GM23248 (cell line): ENCODE data around the gene CTIF. TPM values are rescaled to one million over a fixed set of nuclear protein-coding genes. Genes with fewer than 3 reads are reported as not detected.
A peak's percentile ranks its signal among the peaks of the same experiment; 100 is the strongest.

Experiments used
- DNase-seq: peaks from one replicate; pipeline ENCODE4 v3.0.0-alpha.2; 2015
- H2AFZ ChIP-seq: fragments of 200-600 bp; sonication (generic); 2 replicates; pipeline ENCODE4 v1.6.1; 2016; ENCODE audit warnings: antibody characterized with exemption
- H3F3A ChIP-seq: fragments of 200-600 bp; sonication (generic); 2 replicates; pipeline ENCODE4 v1.6.1; 2016; ENCODE audit warnings: mild to moderate bottlenecking, antibody characterized with exemption, mixed run types; ENCODE audit not compliant: insufficient read depth
- H3K27ac ChIP-seq: fragments of 200-600 bp; sonication (generic); 2 replicates; pipeline ENCODE4 v1.5.1; 2016; ENCODE audit warnings: mild to moderate bottlenecking
- H3K27me3 ChIP-seq: fragments of 200-600 bp; sonication (generic); replicated peaks from 2 replicates; pipeline ENCODE4 v1.6.1; 2016; ENCODE audit warnings: mild to moderate bottlenecking; ENCODE audit not compliant: insufficient read depth
- H3K36me3 ChIP-seq: fragments of 200-600 bp; sonication (generic); 2 replicates; pipeline ENCODE4 v1.6.1; 2016; ENCODE audit warnings: low read depth, mild to moderate bottlenecking
- H3K4me1 ChIP-seq: fragments of 200-600 bp; sonication (generic); 2 replicates; pipeline ENCODE4 v1.6.1; 2016; ENCODE audit warnings: mild to moderate bottlenecking; ENCODE audit not compliant: insufficient read depth
- H3K4me2 ChIP-seq: fragments of 200-600 bp; sonication (generic); one replicate; pipeline ENCODE4 v1.6.1; 2016; ENCODE audit warnings: mild to moderate bottlenecking; ENCODE audit not compliant: unreplicated experiment
- H3K4me3 ChIP-seq: fragments of 200-600 bp; sonication (generic); 2 replicates; pipeline ENCODE4 v1.5.1; 2016; ENCODE audit warnings: mild to moderate bottlenecking
- H3K79me2 ChIP-seq: fragments of 200-600 bp; sonication (generic); 2 replicates; pipeline ENCODE4 v1.6.1; 2016; ENCODE audit warnings: mild to moderate bottlenecking; ENCODE audit not compliant: insufficient read depth
- H3K9ac ChIP-seq: fragments of 200-600 bp; sonication (generic); 2 replicates; pipeline ENCODE4 v1.6.1; 2016; ENCODE audit warnings: mild to moderate bottlenecking
- H3K9me2 ChIP-seq: fragments of 200-600 bp; sonication (generic); 2 replicates; pipeline ENCODE4 v1.6.1; 2016; ENCODE audit warnings: mixed run types, mild to moderate bottlenecking, moderate library complexity; ENCODE audit not compliant: insufficient read depth
- H3K9me3 ChIP-seq: fragments of 200-600 bp; sonication (generic); one replicate; pipeline ENCODE4 v1.6.1; 2017; ENCODE audit warnings: low read depth
- H4K20me1 ChIP-seq: fragments of 200-600 bp; sonication (generic); 2 replicates; pipeline ENCODE4 v1.6.0; 2016; ENCODE audit not compliant: insufficient read depth
- EZH2 ChIP-seq: fragments of 200-600 bp; sonication (generic); IDR thresholded peaks from 2 replicates; pipeline ENCODE4 v1.6.1; 2018; ENCODE audit warnings: antibody characterized with exemption, mild to moderate bottlenecking; ENCODE audit not compliant: insufficient read depth, poor library complexity, severe bottlenecking
- EZH2phosphoT487 ChIP-seq: fragments of 200-600 bp; sonication (generic); IDR thresholded peaks from 2 replicates; pipeline ENCODE4 v1.6.1; 2018; ENCODE audit warnings: antibody characterized with exemption, moderate library complexity, mild to moderate bottlenecking, low read depth; ENCODE audit not compliant: insufficient read depth
- WGBS, 2 experiments: methylation state at CpG; one replicate each; pipeline ENCODE4 v1.1.6; 2015 to 2017; ENCODE audit warnings: low lambda C conversion rate in 2 of 2, low coverage in 1 of 2; ENCODE audit errors: missing lambda C conversion rate in 2 of 2; 5-methylcytosine and 5-hydroxymethylcytosine counted together
- in situ Hi-C: fragments of 300-500 bp; cut with MboI; formaldehyde crosslinking; loops from 2 replicates; pipeline ENCODE4 v1.15.0; 2020
- polyA plus RNA-seq: library from polyadenylated mRNA; unstranded; fragments of >200 nt; fragmentation: Nextera tagmentation; extraction: Ambion mirVana; gene quantifications from 2 replicates; pipeline ENCODE4 v1.2.1, GENCODE V29; 2016
- total RNA-seq: library from RNA; depleted of rRNA; stranded (reverse); fragments of >200 nt; shearing (Covaris generic); gene quantifications from 2 replicates; pipeline ENCODE4 v1.2.3, GENCODE V29; 2014; rRNA removed

Gene CTIF
- 46.8 and 49.2 TPM in 2 replicates for total RNA-seq
- polyA plus RNA-seq, result 19.6 and 21.5 TPM in 2 replicates

- H3K4me3 ChIP-seq, result peak within 1 kb of the TSS; percentile 99
- in situ Hi-C loops, result no loop called here
- peak within 1 kb of the TSS; percentile 92 for H3K27ac ChIP-seq
- H3K4me2 ChIP-seq, result peak within 1 kb of the TSS; percentile 100
- H2AFZ ChIP-seq, result peak within 1 kb of the TSS; percentile 100
- no peaks in the 10 kb centered on the region for H3K9me2 ChIP-seq
- WGBS, 2 experiments, result 1% methylated on average over 38 to 54 of the region's 54 CpGs
- H3K27me3 ChIP-seq, result no peaks in the 10 kb centered on the region
- DNase-seq, result peak; percentile 98
- H3K4me1 ChIP-seq, result peaks cover 35% of the 10 kb centered on the region
- H3K79me2 ChIP-seq, result peaks cover 34% of the 10 kb centered on the region
- H3K9ac ChIP-seq, result peak within 1 kb of the TSS; percentile 98
- TF ChIP-seq EZH2phosphoT487 (no peak), EZH2 (no peak)
- H3K9me3 ChIP-seq, result no peaks in the 10 kb centered on the region
- H4K20me1 ChIP-seq, result peaks cover 4% of the 10 kb centered on the region
- 0 out of 2 replicates have a peak, but pooled peaks cover 3% of the 10 kb centered on the region for H3K36me3 ChIP-seq
- H3F3A ChIP-seq, result peaks cover 16% of the 10 kb centered on the region
Observed at GRCh38 chr18:48538531-48539405, at the start of gene CTIF. Gene CTIF (plus strand): TSS chr18:48539031. CDS start chr18:48619566, 80,535 bp downstream.

GRCh38 chr18:48490641-48491293 is 48.1 kb upstream of the CTIF start:
- in situ Hi-C loops, result no loop called here
- Histone ChIP-seq H3K9me2 (no peaks in the 10 kb centered on the region), H3K4me2 (peak overlapping the region; percentile 6), H4K20me1 (no peaks in the 10 kb centered on the region), H3K79me2 (no peaks in the 10 kb centered on the region), H3K4me3 (no peak overlapping the region), H3F3A (peaks cover 39% of the 10 kb centered on the region), H3K4me1 (peaks cover 57% of the 10 kb centered on the region), H3K9ac (no peak overlapping the region), H3K36me3 (no peaks in the 10 kb centered on the region), H3K27ac (peak overlapping the region; percentile 27; the same call in 1 of the 2 replicates), H2AFZ (no peak overlapping the region), H3K9me3 (no peaks in the 10 kb centered on the region), H3K27me3 (no peaks in the 10 kb centered on the region)
- 81 to 91% methylated on average over 2 of the region's 2 CpGs for WGBS, 2 experiments
- TF ChIP-seq EZH2 (no peak), EZH2phosphoT487 (no peak)
- DNase-seq, result peak; percentile 42

GRCh38 chr18:48492880-48493279 is 46.0 kb upstream of the CTIF start:
- Histone ChIP-seq H3K9me2 (no peaks in the 10 kb centered on the region), H3K4me1 (peaks cover 42% of the 10 kb centered on the region), H3K36me3 (no peaks in the 10 kb centered on the region), H3F3A (peaks cover 25% of the 10 kb centered on the region), H2AFZ (no peak overlapping the region), H3K27me3 (no peaks in the 10 kb centered on the region), H3K27ac (no peak overlapping the region), H3K4me2 (no peak overlapping the region), H4K20me1 (no peaks in the 10 kb centered on the region), H3K9ac (no peak overlapping the region), H3K79me2 (no peaks in the 10 kb centered on the region), H3K4me3 (no peak overlapping the region), H3K9me3 (no peaks in the 10 kb centered on the region)
- TF ChIP-seq EZH2 (no peak), EZH2phosphoT487 (no peak)
- in situ Hi-C loops, result no loop called here
- DNase-seq, result no peak
- WGBS, 2 experiments, result 96% methylated on average over 8 of the region's 8 CpGs

GRCh38 chr18:48493434-48494230 is 45.2 kb upstream of the CTIF start:
- Histone ChIP-seq H3K4me1 (peaks cover 34% of the 10 kb centered on the region), H3K4me3 (no peak overlapping the region), H3K36me3 (no peaks in the 10 kb centered on the region), H2AFZ (peak overlapping the region; percentile 27), H3K9ac (no peak overlapping the region), H3K4me2 (peak overlapping the region; percentile 19), H3K27me3 (no peaks in the 10 kb centered on the region), H3K79me2 (no peaks in the 10 kb centered on the region), H4K20me1 (no peaks in the 10 kb centered on the region), H3K9me2 (no peaks in the 10 kb centered on the region), H3F3A (peaks cover 25% of the 10 kb centered on the region), H3K9me3 (no peaks in the 10 kb centered on the region), H3K27ac (no peak overlapping the region)
- TF ChIP-seq EZH2phosphoT487, result no peak
- DNase-seq, result peak; percentile 38
- WGBS, 2 experiments, result 3 to 11% methylated on average over 2 of the region's 2 CpGs
- in situ Hi-C loops, result no loop called here
